HUES64 (cell line): ENCODE measurements around the gene LAPTM4A.
A peak's percentile ranks its signal among the peaks of the same experiment; 100 is the strongest.
"Not testable (repeated sequence)": the region's sequence is repeated elsewhere in the genome, so short reads cannot be mapped to it uniquely, and the experiment has no call there.

ENCODE experiments used
- H3K27ac ChIP-seq: 2 replicates; pipeline ENCODE4 v1.7.0; 2013; ENCODE audit warnings: low read depth, low read length, inconsistent platforms
- H3K27me3 ChIP-seq: 2 replicates; pipeline ENCODE4 v1.6.1; 2013; ENCODE audit warnings: mild to moderate bottlenecking, low read length; ENCODE audit not compliant: insufficient read depth
- H3K36me3 ChIP-seq: 2 replicates; pipeline ENCODE4 v1.6.1; 2013; ENCODE audit warnings: mild to moderate bottlenecking, low read length; ENCODE audit not compliant: insufficient read depth
- H3K4me1 ChIP-seq: 2 replicates; pipeline ENCODE4 v1.6.1; 2013; ENCODE audit warnings: mild to moderate bottlenecking, low read length, moderate library complexity; ENCODE audit not compliant: insufficient read depth
- H3K4me3 ChIP-seq: 2 replicates; pipeline ENCODE4 v1.5.1; 2013; ENCODE audit warnings: mild to moderate bottlenecking, low read length, moderate library complexity
- H3K9ac ChIP-seq: 2 replicates; pipeline ENCODE4 v1.6.1; 2013; ENCODE audit warnings: mild to moderate bottlenecking, low read depth, low read length
- H3K9me3 ChIP-seq: 2 replicates; pipeline ENCODE4 v1.6.1; 2013; ENCODE audit warnings: low read depth, low read length; ENCODE audit not compliant: insufficient read depth
- WGBS: fragments of 150-250, 120-280 bp; methylation state at CpG from one replicate; pipeline ENCODE4 v1.1.7; 2013; ENCODE audit warnings: missing lambda C conversion rate; 5-methylcytosine and 5-hydroxymethylcytosine counted together

LAPTM4A gene

GRCh38 chr2:20091305-20091991 lies 40.0 kb upstream of the LAPTM4A start:
- Histone ChIP-seq H3K27ac (no peak overlapping the region), H3K27me3 (no peaks in the 10 kb centered on the region), H3K9me3 (no peaks in the 10 kb centered on the region), H3K36me3 (no peaks in the 10 kb centered on the region), H3K4me1 (peaks cover 14% of the 10 kb centered on the region; the same call in 1 of the 2 replicates), H3K9ac (no peak overlapping the region), H3K4me3 (no peak overlapping the region)
- 89% methylated on average over 11 of the region's 11 CpGs for WGBS

GRCh38 chr2:20089715-20090464 lies 38.5 kb upstream of the LAPTM4A start:
- Histone ChIP-seq H3K27me3 (no peaks in the 10 kb centered on the region), H3K9ac (no peak overlapping the region), H3K4me3 (no peak overlapping the region), H3K27ac (no peak overlapping the region), H3K4me1 (peaks cover 14% of the 10 kb centered on the region; the same call in 1 of the 2 replicates), H3K36me3 (no peaks in the 10 kb centered on the region), H3K9me3 (no peaks in the 10 kb centered on the region)
- WGBS, result 90% methylated on average over 9 of the region's 9 CpGs

- not testable (repeated sequence) for H3K9me3 ChIP-seq, H3K27me3 ChIP-seq, H3K4me1 ChIP-seq, H3K9ac ChIP-seq, H3K27ac ChIP-seq, H3K4me3 ChIP-seq, H3K36me3 ChIP-seq
- WGBS, result 90% methylated on average over 4 of the region's 4 CpGs
Observed at GRCh38 chr2:20085909-20086308, 34.5 kb upstream of the LAPTM4A start.

GRCh38 chr2:20082812-20083211 lies 31.4 kb upstream of the LAPTM4A start:
- not testable (repeated sequence) for H3K9me3 ChIP-seq, H3K9ac ChIP-seq, H3K36me3 ChIP-seq, H3K27me3 ChIP-seq, H3K27ac ChIP-seq, H3K4me3 ChIP-seq
- peaks cover 17% of the 10 kb centered on the region for H3K4me1 ChIP-seq
- 92% methylated on average over 8 of the region's 8 CpGs for WGBS

GRCh38 chr2:20081841-20082240 lies 30.4 kb upstream of the LAPTM4A start:
- H3K9ac ChIP-seq, result no peak overlapping the region
- H3K27me3 ChIP-seq, result no peaks in the 10 kb centered on the region
- no peak overlapping the region for H3K27ac ChIP-seq
- no peaks in the 10 kb centered on the region for H3K36me3 ChIP-seq
- no peak overlapping the region for H3K4me3 ChIP-seq
- 82% methylated on average over 2 of the region's 2 CpGs for WGBS
- H3K4me1 ChIP-seq, result peaks cover 17% of the 10 kb centered on the region
- H3K9me3 ChIP-seq, result no peaks in the 10 kb centered on the region

GRCh38 chr2:20080839-20081415 lies 29.5 kb upstream of the LAPTM4A start:
- H3K36me3 ChIP-seq, result no peaks in the 10 kb centered on the region
- H3K9ac ChIP-seq, result no peak overlapping the region
- no peak overlapping the region for H3K4me3 ChIP-seq
- H3K27me3 ChIP-seq, result no peaks in the 10 kb centered on the region
- no peaks in the 10 kb centered on the region for H3K9me3 ChIP-seq
- H3K4me1 ChIP-seq, result peaks cover 17% of the 10 kb centered on the region
- 31% methylated on average over 7 of the region's 8 CpGs for WGBS
- peak overlapping the region; percentile 34; the same call in 1 of the 2 replicates for H3K27ac ChIP-seq

GRCh38 chr2:20080428-20080827 lies 29.0 kb upstream of the LAPTM4A start:
- H3K27me3 ChIP-seq, result no peaks in the 10 kb centered on the region
- peaks cover 17% of the 10 kb centered on the region for H3K4me1 ChIP-seq
- peak overlapping the region; percentile 34; the same call in 1 of the 2 replicates for H3K27ac ChIP-seq
- H3K9me3 ChIP-seq, result no peaks in the 10 kb centered on the region
- no peak overlapping the region for H3K4me3 ChIP-seq
- no peak overlapping the region for H3K9ac ChIP-seq
- H3K36me3 ChIP-seq, result no peaks in the 10 kb centered on the region
- WGBS, result 79% methylated on average over 10 of the region's 10 CpGs

- Histone ChIP-seq H3K4me1 (peaks cover 17% of the 10 kb centered on the region), H3K27me3 (no peaks in the 10 kb centered on the region), H3K4me3 (no peak overlapping the region), H3K36me3 (no peaks in the 10 kb centered on the region), H3K9ac (no peak overlapping the region), H3K9me3 (no peaks in the 10 kb centered on the region), H3K27ac (no peak overlapping the region)
- WGBS, result 93% methylated on average over 6 of the region's 6 CpGs
Observed at GRCh38 chr2:20079546-20080115, 28.2 kb upstream of the LAPTM4A start.

- H3K27ac ChIP-seq, result no peak overlapping the region
- no peak overlapping the region for H3K4me3 ChIP-seq
Observed at GRCh38 chr2:20077411-20077940, 26.0 kb upstream of the LAPTM4A start.

GRCh38 chr2:20076757-20077156 lies 25.3 kb upstream of the LAPTM4A start:
- H3K27me3 ChIP-seq, result no peaks in the 10 kb centered on the region
- peaks cover 25% of the 10 kb centered on the region for H3K4me1 ChIP-seq
- no peaks in the 10 kb centered on the region for H3K36me3 ChIP-seq
- H3K4me3 ChIP-seq, result no peak overlapping the region
- no peak overlapping the region for H3K27ac ChIP-seq
- no peaks in the 10 kb centered on the region for H3K9me3 ChIP-seq
- WGBS, result 93% methylated on average over 6 of the region's 6 CpGs
- no peak overlapping the region for H3K9ac ChIP-seq

More at GRCh38 chr2:20077411-20077940, 26.0 kb upstream of the LAPTM4A start:
- Histone ChIP-seq H3K36me3 (no peaks in the 10 kb centered on the region), H3K27me3 (no peaks in the 10 kb centered on the region), H3K9ac (no peak overlapping the region), H3K9me3 (no peaks in the 10 kb centered on the region), H3K4me1 (peaks cover 22% of the 10 kb centered on the region)
- 89% methylated on average over 4 of the region's 4 CpGs for WGBS

GRCh38 chr2:20074901-20075300 lies 23.5 kb upstream of the LAPTM4A start:
- 84% methylated on average over 8 of the region's 8 CpGs for WGBS
- Histone ChIP-seq H3K27me3 (no peaks in the 10 kb centered on the region), H3K27ac (no peak overlapping the region)

More at GRCh38 chr2:20074901-20075300, 23.5 kb upstream of the LAPTM4A start:
- Histone ChIP-seq H3K9me3 (no peaks in the 10 kb centered on the region), H3K9ac (no peak overlapping the region), H3K36me3 (no peaks in the 10 kb centered on the region), H3K4me1 (peaks cover 21% of the 10 kb centered on the region), H3K4me3 (no peak overlapping the region)
